ENCODE measurements around the gene KCNAB1.

The KCNAB1 gene

GRCh38 chr3:156551261-156551660, 430.9 kb downstream of the KCNAB1 start:
- TF ChIP-seq CTCF (IDR thresholded peaks at IDR 0.05; ENCODE audit: insufficient read depth, low read depth, low read length, missing control alignments) = no peak
- peak; percentile 25 for DNase-seq (ENCODE audit: low read depth)
- H3K4me3 ChIP-seq (ENCODE audit: low read length) = no peak overlapping the region

- no peak for TF ChIP-seq CTCF (IDR thresholded peaks at IDR 0.05; ENCODE audit: insufficient read depth, low read depth, low read length, missing control alignments)
- peak; percentile 82 for DNase-seq (ENCODE audit: low read depth)
- H3K4me3 ChIP-seq (ENCODE audit: low read length) = no peak overlapping the region
Observed at GRCh38 chr3:156551746-156552145, 431.4 kb downstream of the KCNAB1 start.

- no peak for TF ChIP-seq CTCF (IDR thresholded peaks at IDR 0.05; ENCODE audit: insufficient read depth, low read depth, low read length, missing control alignments)
- peak overlapping the region; percentile 87 for H3K4me3 ChIP-seq (ENCODE audit: low read length)
- DNase-seq (ENCODE audit: low read depth) = no peak
Observed at GRCh38 chr3:156552973-156553372, 432.6 kb downstream of the KCNAB1 start.

GRCh38 chr3:156553705-156554356, 433.5 kb downstream of the KCNAB1 start:
- peak; percentile 47 for DNase-seq (ENCODE audit: low read depth)
- peak overlapping the region; percentile 87 for H3K4me3 ChIP-seq (ENCODE audit: low read length)
- TF ChIP-seq CTCF (IDR thresholded peaks at IDR 0.05; ENCODE audit: insufficient read depth, low read depth, low read length, missing control alignments) = no peak

- no peak for DNase-seq (ENCODE audit: low read depth)
- no peak for TF ChIP-seq CTCF (IDR thresholded peaks at IDR 0.05; ENCODE audit: insufficient read depth, low read depth, low read length, missing control alignments)
- H3K4me3 ChIP-seq (ENCODE audit: low read length) = peak overlapping the region; percentile 87
Observed at GRCh38 chr3:156554515-156554841, 434.1 kb downstream of the KCNAB1 start.

- peak; percentile 100 for DNase-seq (ENCODE audit: low read depth)
- peak within 1 kb of the TSS; percentile 87 for H3K4me3 ChIP-seq (ENCODE audit: low read length)
- no peak for TF ChIP-seq CTCF (IDR thresholded peaks at IDR 0.05; ENCODE audit: insufficient read depth, low read depth, low read length, missing control alignments)
Observed at GRCh38 chr3:156554842-156555687, 434.7 kb downstream of the KCNAB1 start, which contains the start of gene SSR3. Gene SSR3 (minus strand): TSS chr3:156555117. CDS start chr3:156555089, 28 bp downstream.
